ENCODE data around the gene THBS2.

- TF ChIP-seq CTCF (IDR thresholded peaks at IDR 0.05 in 4 of 5, conservative IDR thresholded peaks at IDR 0.05 in 1 of 5), result no peak
- no peak for TF ChIP-seq POLR2A (IDR thresholded peaks at IDR 0.05)
Observed at GRCh38 chr6:169302255-169302654, 48.6 kb upstream of the THBS2 start.
